Pancreas (tissue), 10 donors: ENCODE measurements around the gene TENM3. TPM values are rescaled to one million over a fixed set of nuclear protein-coding genes. Genes with fewer than 3 reads are reported as not detected.

ENCODE experiments used
- ATAC-seq, 4 donors: fragments of 200-7000 bp; cut with Tn5 transposase; one replicate each; pipeline versions ENCODE4 v1.8.0 to v1.9.1; 2020; ENCODE audit warnings: mild to moderate bottlenecking in 4 of 4, moderate library complexity in 4 of 4
- DNase-seq, 6 donors: peaks; one replicate each; pipeline ENCODE4 v3.0.0-alpha.2; 2020
- FAIRE-seq: peaks from 2 replicates; lab custom pipeline; 2012; peaks lifted over from hg19 to GRCh38; lab: Jason Lieb, UNC
- H3K27ac ChIP-seq, 4 donors: fragments of 200-600 bp; sonication (generic); 1 replicate in 3 of 4; 2 replicates in 1 of 4; pipeline versions ENCODE4 v1.5.0 to v1.8.0; 2020
- H3K27me3 ChIP-seq, 4 donors: fragments of 200-600 bp; one replicate each; pipeline ENCODE4 v1.8.0; 2021
- H3K36me3 ChIP-seq, 3 donors: fragments of 200-600 bp; sonication (generic) in 1 of 3; one replicate each; pipeline versions ENCODE4 v1.5.0 to v1.8.0; 2020 to 2021
- H3K4me1 ChIP-seq, 3 donors: fragments of 200-600 bp; one replicate each; pipeline ENCODE4 v1.8.0; 2021
- H3K4me3 ChIP-seq, 4 donors: fragments of 200-600 bp; sonication (generic) in 2 of 4; one replicate each; pipeline versions ENCODE4 v1.5.0 to v1.8.0; 2020 to 2021
- H3K9me3 ChIP-seq, 4 donors: fragments of 200-600 bp; one replicate each; pipeline ENCODE4 v1.8.0; 2021
- WGBS, 2 donors: extraction: QIAGEN DNeasy Blood & Tissue Kit; methylation state at CpG; one replicate each; pipeline ENCODE4 v1.1.7; 2013; 5-methylcytosine and 5-hydroxymethylcytosine counted together
- intact Hi-C, 3 donors: fragments of 100-400 bp; cut with DNase I; formaldehyde crosslinking; loops; one replicate each; pipeline versions ENCODE4 v1.11.1 to v1.14.2; 2022
- polyA plus RNA-seq, 2 donors: library from polyadenylated mRNA; stranded (reverse); fragments of 200-250 nt; gene quantifications; one replicate each; pipeline ENCODE4 v1.2.3, GENCODE V29; 2013
- total RNA-seq, 6 donors: library from RNA; stranded (reverse); fragmentation: NEBNext Ultra II Directional in 4 of 6; extraction: Animal tissue kit (Norgen Biotek cat#: 25700) in 4 of 6; gene quantifications; one replicate each; pipeline versions ENCODE4 v1.2.1 to v1.2.4, GENCODE V29; 2021 to 2023
- TF ChIP-seq, protein P1 (sequence below), 4 donors: fragments of 200-600 bp; sonication (generic) in 3 of 4; IDR thresholded peaks; one replicate each; pipeline versions ENCODE4 v1.5.0 to v1.8.0; 2021; ENCODE audit warnings: antibody characterized with exemption in 4 of 4
- donor health status: healthy with polysubstance abuse.
- donor health status: DM: no; HTN: no; CAD: no; lungs with moderate emphysema.
- donor health status: DM: no; HTN: no; CAD: no.
- donor health status: control.
- donor health status: control.
- donor health status: Bipolar disorder and iron deficiency.
- donor health status: DM: yes; HTN: yes; CAD: no.
- donor health status: DM: no; HTN: no; CAD: no.
- donor health status: DM: no; HTN: no; CAD: no.
- donor health status: DM: yes; HTN: yes; CAD: no.

The TENM3 gene
- total and polyA plus RNA-seq, 8 donors: 0.99 to 6.1 (median 4.4) TPM

GRCh38 chr4:182778222-182778982 lies 535.2 kb downstream of the TENM3 start:
- no peak overlapping the region for H3K27ac ChIP-seq
- DNase-seq: no peak
- ATAC-seq: no peak
- H3K36me3 ChIP-seq: no peaks in the 10 kb centered on the region
- H3K27me3 ChIP-seq: no peaks in the 10 kb centered on the region
- no peaks in the 10 kb centered on the region for H3K9me3 ChIP-seq
- TF ChIP-seq, protein P1, sequence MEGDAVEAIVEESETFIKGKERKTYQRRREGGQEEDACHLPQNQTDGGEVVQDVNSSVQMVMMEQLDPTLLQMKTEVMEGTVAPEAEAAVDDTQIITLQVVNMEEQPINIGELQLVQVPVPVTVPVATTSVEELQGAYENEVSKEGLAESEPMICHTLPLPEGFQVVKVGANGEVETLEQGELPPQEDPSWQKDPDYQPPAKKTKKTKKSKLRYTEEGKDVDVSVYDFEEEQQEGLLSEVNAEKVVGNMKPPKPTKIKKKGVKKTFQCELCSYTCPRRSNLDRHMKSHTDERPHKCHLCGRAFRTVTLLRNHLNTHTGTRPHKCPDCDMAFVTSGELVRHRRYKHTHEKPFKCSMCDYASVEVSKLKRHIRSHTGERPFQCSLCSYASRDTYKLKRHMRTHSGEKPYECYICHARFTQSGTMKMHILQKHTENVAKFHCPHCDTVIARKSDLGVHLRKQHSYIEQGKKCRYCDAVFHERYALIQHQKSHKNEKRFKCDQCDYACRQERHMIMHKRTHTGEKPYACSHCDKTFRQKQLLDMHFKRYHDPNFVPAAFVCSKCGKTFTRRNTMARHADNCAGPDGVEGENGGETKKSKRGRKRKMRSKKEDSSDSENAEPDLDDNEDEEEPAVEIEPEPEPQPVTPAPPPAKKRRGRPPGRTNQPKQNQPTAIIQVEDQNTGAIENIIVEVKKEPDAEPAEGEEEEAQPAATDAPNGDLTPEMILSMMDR (IDR thresholded peaks at IDR 0.05): no peak
- no peaks in the 10 kb centered on the region for H3K4me1 ChIP-seq
- no peak for FAIRE-seq
- 84 to 87% methylated on average over 10 of the region's 10 CpGs for WGBS, 2 donors
- H3K4me3 ChIP-seq: no peak overlapping the region
- intact Hi-C loops: no loop called here

DNA sequence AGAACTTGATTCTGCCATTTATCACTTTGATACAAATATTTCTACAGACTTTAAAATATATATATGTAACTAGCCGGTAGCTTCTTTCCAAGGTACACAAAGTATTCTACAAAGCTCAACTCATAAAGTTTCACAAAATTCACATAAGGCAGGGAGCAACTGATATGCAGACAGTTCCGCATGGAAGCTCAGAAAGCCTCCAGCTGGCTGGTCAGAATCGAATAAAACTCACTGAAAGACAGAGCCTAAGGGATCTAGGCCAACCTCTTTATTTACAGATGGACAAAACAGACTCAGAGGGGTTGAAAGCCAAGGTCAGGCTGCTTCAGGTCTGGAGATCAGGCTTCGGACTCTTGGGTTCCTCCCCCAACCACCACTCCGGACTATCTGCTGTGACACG lies 543.8 kb downstream of the TENM3 start:
- no peaks in the 10 kb centered on the region for H3K36me3 ChIP-seq
- intact Hi-C loops: no loop called here
- peaks cover 0 to 3% (median 0%) of the 10 kb centered on the region in 3 donors for H3K4me1 ChIP-seq
- no peak overlapping the region for H3K27ac ChIP-seq
- DNase-seq (no peak), FAIRE-seq (no peak), ATAC-seq (no peak)
- TF ChIP-seq, protein P1 (IDR thresholded peaks at IDR 0.05): no peak
- no peaks in the 10 kb centered on the region for H3K9me3 ChIP-seq
- no peak overlapping the region for H3K4me3 ChIP-seq
- WGBS, 2 donors: 89% methylated on average over 6 of the region's 6 CpGs
- H3K27me3 ChIP-seq: no peaks in the 10 kb centered on the region

- peak in 3 of 4 donors; percentile 45 to 62 (median 46) for ATAC-seq
- no peak for DNase-seq
- intact Hi-C loops: no loop called here
- peaks cover 0 to 3% (median 0%) of the 10 kb centered on the region in 3 donors for H3K4me1 ChIP-seq
- no peak overlapping the region for H3K4me3 ChIP-seq
- H3K36me3 ChIP-seq: no peaks in the 10 kb centered on the region
- WGBS, 2 donors: 28 to 40% methylated on average over 7 of the region's 7 CpGs
- TF ChIP-seq, protein P1 (IDR thresholded peaks at IDR 0.05): no peak
- H3K27ac ChIP-seq: no peak overlapping the region
- no peak for FAIRE-seq
- no peaks in the 10 kb centered on the region for H3K27me3 ChIP-seq
- H3K9me3 ChIP-seq: no peaks in the 10 kb centered on the region
These were observed 545.0 kb downstream of the TENM3 start for GRCh38 chr4:182788201-182788600.

- 60 to 62% methylated on average over 7 of the region's 7 CpGs for WGBS, 2 donors
- FAIRE-seq: no peak
These were observed 546.3 kb downstream of the TENM3 start for GRCh38 chr4:182789529-182789928.

More at GRCh38 chr4:182789529-182789928, 546.3 kb downstream of the TENM3 start:
- peak in 1 of 4 donors; percentile 38 for ATAC-seq
- peaks cover 0 to 3% (median 0%) of the 10 kb centered on the region in 3 donors for H3K4me1 ChIP-seq
- no peaks in the 10 kb centered on the region for H3K36me3 ChIP-seq
- no peaks in the 10 kb centered on the region for H3K27me3 ChIP-seq
- no peaks in the 10 kb centered on the region for H3K9me3 ChIP-seq
- TF ChIP-seq, protein P1 (IDR thresholded peaks at IDR 0.05): no peak
- H3K27ac ChIP-seq: no peak overlapping the region
- intact Hi-C loops: no loop called here
- H3K4me3 ChIP-seq: no peak overlapping the region
- no peak for DNase-seq
